Ecto neural progenitor cell (in vitro differentiated cells): ENCODE results near the gene NCS1.

ENCODE experiments used
- DNase-seq: peaks from one replicate; pipeline ENCODE4 v3.0.0-alpha.2; 2018; ENCODE audit warnings: low spot score

NCS1 gene

GRCh38 chr9:130172161-130172857 is at the start of gene NCS1:
TSS of gene NCS1 (plus strand) at chr9:130172404. CDS start at chr9:130172664, 260 bp downstream.
- DNase-seq = peak; percentile 84

GRCh38 chr9:130122456-130122855 is 49.7 kb upstream of the NCS1 start:
- no peak for DNase-seq

- DNase-seq = no peak
Measured at GRCh38 chr9:130124085-130124860, 47.9 kb upstream of the NCS1 start.

GRCh38 chr9:130126721-130127433 is 45.3 kb upstream of the NCS1 start:
- no peak for DNase-seq

- no peak for DNase-seq
Measured at GRCh38 chr9:130128251-130128650, 44.0 kb upstream of the NCS1 start.

GRCh38 chr9:130128733-130129431 is 43.3 kb upstream of the NCS1 start:
- no peak for DNase-seq

GRCh38 chr9:130129432-130130061 is 42.7 kb upstream of the NCS1 start:
- no peak for DNase-seq

- DNase-seq = no peak
Measured at GRCh38 chr9:130132746-130133145, 39.5 kb upstream of the NCS1 start.

GRCh38 chr9:130137081-130137640 is 35.0 kb upstream of the NCS1 start:
- DNase-seq = no peak

GRCh38 chr9:130137641-130138081 is 34.5 kb upstream of the NCS1 start:
- no peak for DNase-seq

- DNase-seq = peak; percentile 72
Measured at GRCh38 chr9:130138171-130138653, 34.0 kb upstream of the NCS1 start.

- DNase-seq = no peak
Measured at GRCh38 chr9:130138791-130139190, 33.4 kb upstream of the NCS1 start.

GRCh38 chr9:130139251-130139650 is 33.0 kb upstream of the NCS1 start:
- no peak for DNase-seq

GRCh38 chr9:130140706-130141105 is 31.5 kb upstream of the NCS1 start:
- no peak for DNase-seq

- no peak for DNase-seq
Measured at GRCh38 chr9:130142056-130142455, 30.1 kb upstream of the NCS1 start.

- DNase-seq = no peak
Measured at GRCh38 chr9:130142641-130143040, 29.6 kb upstream of the NCS1 start.

GRCh38 chr9:130143279-130143893 is 28.8 kb upstream of the NCS1 start:
- DNase-seq = no peak

GRCh38 chr9:130143958-130144366 is 28.2 kb upstream of the NCS1 start:
- no peak for DNase-seq

- no peak for DNase-seq
Measured at GRCh38 chr9:130144703-130145102, 27.5 kb upstream of the NCS1 start.

- DNase-seq = no peak
Measured at GRCh38 chr9:130145658-130146057, 26.5 kb upstream of the NCS1 start.

- no peak for DNase-seq
Measured at GRCh38 chr9:130147198-130147597, 25.0 kb upstream of the NCS1 start.
